HUES6 (cell line): Measurements from ENCODE around the gene COMTD1.
"Not testable (repeated sequence)": the region's sequence is repeated elsewhere in the genome, so short reads cannot be mapped to it uniquely, and the experiment has no call there.

Experiments used
- H3K27ac ChIP-seq: 2 replicates; pipeline ENCODE4 v1.7.0; 2013; ENCODE audit warnings: low read depth, mild to moderate bottlenecking, low read length, inconsistent platforms
- H3K27me3 ChIP-seq: 2 replicates; pipeline ENCODE4 v1.6.1; 2013; ENCODE audit warnings: low read length; ENCODE audit not compliant: control insufficient read depth, insufficient read depth
- H3K36me3 ChIP-seq: 2 replicates; pipeline ENCODE4 v1.6.1; 2013; ENCODE audit warnings: low read length; ENCODE audit not compliant: control insufficient read depth, insufficient read depth
- H3K4me1 ChIP-seq: 2 replicates; pipeline ENCODE4 v1.6.1; 2013; ENCODE audit warnings: low read length; ENCODE audit not compliant: control insufficient read depth, insufficient read depth
- H3K4me3 ChIP-seq: 2 replicates; pipeline ENCODE4 v1.5.1; 2013; ENCODE audit warnings: low read depth, low read length
- H3K9ac ChIP-seq: one replicate; pipeline ENCODE4 v1.6.1; 2013; ENCODE audit warnings: mild to moderate bottlenecking, low read length
- H3K9me3 ChIP-seq: 2 replicates; pipeline ENCODE4 v1.6.1; 2013; ENCODE audit warnings: low read depth, low read length; ENCODE audit not compliant: control insufficient read depth, insufficient read depth

Gene COMTD1

GRCh38 chr10:75231672-75232581 is 3.8 kb downstream of the COMTD1 start:
- peaks cover 23% of the 10 kb centered on the region for H3K4me1 ChIP-seq
- peaks cover 55% of the 10 kb centered on the region for H3K36me3 ChIP-seq
- no peaks in the 10 kb centered on the region for H3K27me3 ChIP-seq
- no peak overlapping the region for H3K27ac ChIP-seq
- H3K4me3 ChIP-seq, result no peak overlapping the region
- no peak overlapping the region for H3K9ac ChIP-seq
- no peaks in the 10 kb centered on the region for H3K9me3 ChIP-seq

- H3K4me3 ChIP-seq, result no peak overlapping the region
- H3K27ac ChIP-seq, result no peak overlapping the region
Observed at GRCh38 chr10:75230600-75231038, 5.1 kb downstream of the COMTD1 start.

GRCh38 chr10:75229971-75230370 is 5.8 kb downstream of the COMTD1 start:
- Histone ChIP-seq H3K27ac (no peak overlapping the region), H3K36me3 (peaks cover 73% of the 10 kb centered on the region), H3K9ac (no peak overlapping the region), H3K27me3 (no peaks in the 10 kb centered on the region), H3K9me3 (no peaks in the 10 kb centered on the region), H3K4me3 (no peak overlapping the region), H3K4me1 (peaks cover 40% of the 10 kb centered on the region)

More at GRCh38 chr10:75230600-75231038, 5.1 kb downstream of the COMTD1 start:
- Histone ChIP-seq H3K9ac (no peak overlapping the region), H3K36me3 (peaks cover 66% of the 10 kb centered on the region), H3K4me1 (peaks cover 34% of the 10 kb centered on the region), H3K9me3 (no peaks in the 10 kb centered on the region), H3K27me3 (no peaks in the 10 kb centered on the region)

- Histone ChIP-seq H3K4me3 (no peak overlapping the region), H3K27ac (no peak overlapping the region), H3K9me3 (no peaks in the 10 kb centered on the region), H3K36me3 (peaks cover 84% of the 10 kb centered on the region), H3K27me3 (no peaks in the 10 kb centered on the region), H3K4me1 (peaks cover 51% of the 10 kb centered on the region), H3K9ac (no peak overlapping the region)
Observed at GRCh38 chr10:75228834-75229233, 6.9 kb downstream of the COMTD1 start.

- Histone ChIP-seq H3K4me1 (peaks cover 49% of the 10 kb centered on the region), H3K27me3 (no peaks in the 10 kb centered on the region), H3K36me3 (peaks cover 87% of the 10 kb centered on the region), H3K27ac (no peak overlapping the region), H3K4me3 (no peak overlapping the region), H3K9me3 (no peaks in the 10 kb centered on the region), H3K9ac (no peak overlapping the region)
Observed at GRCh38 chr10:75228278-75228677, 7.5 kb downstream of the COMTD1 start.

- no peaks in the 10 kb centered on the region for H3K9me3 ChIP-seq
- H3K9ac ChIP-seq, result peak overlapping the region; percentile 38
- H3K4me1 ChIP-seq, result peaks cover 48% of the 10 kb centered on the region
- H3K27me3 ChIP-seq, result no peaks in the 10 kb centered on the region
- peaks cover 87% of the 10 kb centered on the region for H3K36me3 ChIP-seq
- peak overlapping the region; percentile 17; the same call in 1 of the 2 replicates for H3K4me3 ChIP-seq
- H3K27ac ChIP-seq, result peak overlapping the region; percentile 82
Observed at GRCh38 chr10:75226656-75227055, 9.1 kb downstream of the COMTD1 start.

- Histone ChIP-seq H3K36me3 (peaks cover 87% of the 10 kb centered on the region), H3K4me3 (no peak overlapping the region; the same call in 1 of the 2 replicates), H3K9me3 (no peaks in the 10 kb centered on the region), H3K27ac (peak overlapping the region; percentile 82), H3K9ac (peak overlapping the region; percentile 38), H3K27me3 (no peaks in the 10 kb centered on the region), H3K4me1 (peaks cover 48% of the 10 kb centered on the region)
Observed at GRCh38 chr10:75226095-75226494, 9.7 kb downstream of the COMTD1 start.

GRCh38 chr10:75223507-75223906 is 12.2 kb downstream of the COMTD1 start:
- Histone ChIP-seq H3K27me3 (no peaks in the 10 kb centered on the region), H3K9me3 (no peaks in the 10 kb centered on the region), H3K9ac (peak overlapping the region; percentile 64), H3K4me3 (peak overlapping the region; percentile 40), H3K4me1 (peaks cover 47% of the 10 kb centered on the region), H3K36me3 (peaks cover 90% of the 10 kb centered on the region), H3K27ac (peak overlapping the region; percentile 82)

- not testable (repeated sequence) for H3K27ac ChIP-seq, H3K27me3 ChIP-seq, H3K9ac ChIP-seq, H3K9me3 ChIP-seq, H3K4me3 ChIP-seq
- H3K36me3 ChIP-seq, result peaks cover 96% of the 10 kb centered on the region
- H3K4me1 ChIP-seq, result peaks cover 34% of the 10 kb centered on the region
Observed at GRCh38 chr10:75221492-75221891, 14.3 kb downstream of the COMTD1 start.

- H3K9me3 ChIP-seq, result no peaks in the 10 kb centered on the region
- peaks cover 96% of the 10 kb centered on the region for H3K36me3 ChIP-seq
- no peaks in the 10 kb centered on the region for H3K27me3 ChIP-seq
- H3K9ac ChIP-seq, result no peak overlapping the region
- H3K4me1 ChIP-seq, result peaks cover 22% of the 10 kb centered on the region
- H3K27ac ChIP-seq, result no peak overlapping the region
- H3K4me3 ChIP-seq, result no peak overlapping the region
Observed at GRCh38 chr10:75220274-75220673, 15.5 kb downstream of the COMTD1 start.

- H3K9me3 ChIP-seq, result no peaks in the 10 kb centered on the region
- peak overlapping the region; percentile 76 for H3K4me3 ChIP-seq
- no peaks in the 10 kb centered on the region for H3K27me3 ChIP-seq
- peak overlapping the region; percentile 45; the same call in 1 of the 2 replicates for H3K27ac ChIP-seq
- H3K4me1 ChIP-seq, result peaks cover 24% of the 10 kb centered on the region
- H3K9ac ChIP-seq, result peak overlapping the region; percentile 99
- H3K36me3 ChIP-seq, result peaks cover 58% of the 10 kb centered on the region
Observed at GRCh38 chr10:75212343-75212742, 23.4 kb downstream of the COMTD1 start.
